SK-N-SH (cell line): ENCODE results near the gene DVL2. TPM values are rescaled to one million over a fixed set of nuclear protein-coding genes. Genes with fewer than 3 reads are reported as not detected.

Experiments used
- CTCF ChIA-PET: fragments of 300-600, 350-600 bp; formaldehyde crosslinking; extraction: SDS; loops from one replicate; lab custom pipeline; 2021; lab: Yijun Ruan, JAX
- POLR2A ChIA-PET: fragments of 350-600 bp; sonication (Branson Sonifier 250); formaldehyde crosslinking; extraction: SDS; loops from one replicate; lab custom pipeline; 2020; ENCODE audit warnings: antibody characterized with exemption, inconsistent platforms; lab: Yijun Ruan, JAX
- DNase-seq: peaks from one replicate; pipeline ENCODE4 v3.0.0; 2012
- H2AFZ ChIP-seq: fragments of 200-600 bp; sonication (generic); 2 replicates; pipeline ENCODE4 v1.8.1; 2016; ENCODE audit warnings: antibody characterized with exemption, mild to moderate bottlenecking, low read depth
- H3F3A ChIP-seq: fragments of 200-600 bp; sonication (generic); replicated peaks from 2 replicates; pipeline ENCODE3; 2016; ENCODE audit warnings: antibody characterized with exemption, mild to moderate bottlenecking; ENCODE audit not compliant: insufficient read depth
- H3K27ac ChIP-seq, 2 experiments: fragments of 200-500 bp in 1 of 2; fragments of 200-600 bp in 1 of 2; sonication (Bioruptor generic) in 1 of 2; sonication (generic), shearing (Covaris generic) in 1 of 2; 2 replicates each; pipeline versions ENCODE4 v1.5.1 to v1.6.1; 2014 to 2016; ENCODE audit warnings: low read depth in 2 of 2, inconsistent platforms in 1 of 2, low read length in 1 of 2, mild to moderate bottlenecking in 1 of 2, mixed read lengths in 1 of 2
- H3K27me3 ChIP-seq: fragments of 200-600 bp; sonication (generic), shearing (Covaris generic); 2 replicates; pipeline ENCODE4 v1.6.1; 2016; ENCODE audit warnings: mixed run types; ENCODE audit not compliant: insufficient read depth
- H3K36me3 ChIP-seq, 2 experiments: fragments of 200-500 bp in 1 of 2; fragments of 200-600 bp in 1 of 2; sonication (Bioruptor generic) in 1 of 2; sonication (generic) in 1 of 2; replicated peaks in 1 of 2; 2 replicates each; pipeline versions ENCODE3 to v1.5.1; 2014 to 2016; ENCODE audit warnings: low read length in 1 of 2, mild to moderate bottlenecking in 1 of 2; ENCODE audit not compliant: insufficient read depth in 2 of 2, control insufficient read depth in 1 of 2
- H3K4me1 ChIP-seq, 2 experiments: fragments of 200-500 bp in 1 of 2; fragments of 200-600 bp in 1 of 2; sonication (Bioruptor generic) in 1 of 2; sonication (generic), shearing (Covaris generic) in 1 of 2; 2 replicates each; pipeline versions ENCODE4 v1.5.1 to v1.6.1; 2014 to 2016; ENCODE audit warnings: low read depth in 1 of 2, low read length in 1 of 2, mixed run types in 1 of 2; ENCODE audit not compliant: insufficient read depth in 2 of 2, control insufficient read depth in 1 of 2
- H3K4me2 ChIP-seq: fragments of 200-600 bp; sonication (generic), shearing (Covaris generic); 2 replicates; pipeline ENCODE4 v1.6.1; 2017; ENCODE audit warnings: mixed run types
- H3K4me3 ChIP-seq, 2 experiments: fragments of 200-500 bp in 1 of 2; fragments of 200-600 bp in 1 of 2; sonication (Bioruptor generic) in 1 of 2; sonication (generic), shearing (Covaris generic) in 1 of 2; 2 replicates each; pipeline versions ENCODE4 v1.5.1 to v1.8.1; 2014 to 2016; ENCODE audit warnings: low read depth in 2 of 2, inconsistent platforms in 1 of 2, low read length in 1 of 2, mild to moderate bottlenecking in 1 of 2, mixed read lengths in 1 of 2, moderate library complexity in 1 of 2
- H3K79me2 ChIP-seq: fragments of 200-600 bp; sonication (generic); 2 replicates; pipeline ENCODE4 v1.8.1; 2017; ENCODE audit warnings: mild to moderate bottlenecking; ENCODE audit not compliant: insufficient read depth
- H3K9ac ChIP-seq: fragments of 200-600 bp; sonication (generic); 2 replicates; pipeline ENCODE4 v1.6.1; 2017; ENCODE audit warnings: mixed run types
- H3K9me2 ChIP-seq: fragments of 200-600 bp; sonication (generic); 2 replicates; pipeline ENCODE4 v1.6.1; 2017; ENCODE audit warnings: mixed run types
- H3K9me3 ChIP-seq: fragments of 200-600 bp; sonication (generic); 2 replicates; pipeline ENCODE4 v1.6.1; 2017; ENCODE audit warnings: mixed run types, mild to moderate bottlenecking, moderate library complexity
- H4K20me1 ChIP-seq: fragments of 200-600 bp; sonication (generic); 2 replicates; pipeline ENCODE4 v1.6.1; 2017; ENCODE audit warnings: mild to moderate bottlenecking, mixed run types; ENCODE audit not compliant: insufficient read depth
- EP300 ChIP-seq, 2 experiments: IDR thresholded peaks; 2 replicates each; pipeline versions ENCODE4 v1.4.0 to v1.6.1; 2012; ENCODE audit warnings: borderline replicate concordance in 1 of 2, low read depth in 1 of 2, low read length in 1 of 2
- EZH2phosphoT487 ChIP-seq: fragments of 200-600 bp; sonication (generic); IDR thresholded peaks from 2 replicates; pipeline ENCODE4 v1.6.1; 2017; ENCODE audit warnings: low read depth, mixed run types, mild to moderate bottlenecking, antibody characterized with exemption, moderate library complexity, borderline replicate concordance
- FOSL2 ChIP-seq: IDR thresholded peaks from 2 replicates; pipeline ENCODE4 v1.4.0; 2012; ENCODE audit warnings: low read depth, mild to moderate bottlenecking, moderate library complexity, borderline replicate concordance
- FOXJ3 ChIP-seq: sonication (generic); formaldehyde crosslinking; IDR thresholded peaks from 2 replicates; pipeline ENCODE4 v1.5.1; 2020; ENCODE audit warnings: mild to moderate bottlenecking, missing genetic modification reagents
- GATA2 ChIP-seq: sonication (generic); formaldehyde crosslinking; IDR thresholded peaks from 2 replicates; pipeline ENCODE4 v1.5.0; 2020; ENCODE audit warnings: mild to moderate bottlenecking, missing genetic modification reagents
- IRF3 ChIP-seq: fragments of 150-350 bp; IDR thresholded peaks from 2 replicates; pipeline ENCODE4 v1.6.1; 2016; ENCODE audit warnings: mild to moderate bottlenecking, low read depth, low read length
- MAX ChIP-seq: IDR thresholded peaks from 2 replicates; pipeline ENCODE4 v1.4.0; 2012; ENCODE audit warnings: low read depth
- MEF2A ChIP-seq: IDR thresholded peaks from 2 replicates; pipeline ENCODE4 v1.4.0; 2012; ENCODE audit warnings: low read depth, borderline replicate concordance
- MXI1 ChIP-seq: IDR thresholded peaks from 2 replicates; pipeline ENCODE4 v1.6.1; 2012; ENCODE audit warnings: mild to moderate bottlenecking, low read depth, low read length, improper control_type of control experiment
- NFIC ChIP-seq: IDR thresholded peaks from 2 replicates; pipeline ENCODE4 v1.4.0; 2012; ENCODE audit warnings: borderline replicate concordance
- PBX3 ChIP-seq: IDR thresholded peaks from 2 replicates; pipeline ENCODE4; 2012
- RAD21 ChIP-seq: IDR thresholded peaks from 2 replicates; pipeline ENCODE4 v1.6.1; 2012; ENCODE audit warnings: mild to moderate bottlenecking, low read length
- REST ChIP-seq: IDR thresholded peaks from 2 replicates; pipeline ENCODE4 v1.6.1; 2012; ENCODE audit warnings: mild to moderate bottlenecking, low read depth, low read length, moderate library complexity
- RFX5 ChIP-seq: IDR thresholded peaks from 2 replicates; pipeline ENCODE4 v1.6.1; 2012; ENCODE audit warnings: mild to moderate bottlenecking, improper control_type of control experiment, low read length
- RXRA ChIP-seq: IDR thresholded peaks from 2 replicates; pipeline ENCODE4 v1.4.0; 2012; ENCODE audit warnings: low read depth, mild to moderate bottlenecking, borderline replicate concordance
- SIN3A ChIP-seq: IDR thresholded peaks from 2 replicates; pipeline ENCODE4 v1.6.1; 2012; ENCODE audit warnings: low read depth, mild to moderate bottlenecking, low read length, moderate library complexity, borderline replicate concordance
- SMC3 ChIP-seq: IDR thresholded peaks from 2 replicates; pipeline ENCODE4 v1.6.1; 2012; ENCODE audit warnings: low read depth, low read length, improper control_type of control experiment
- TCF12 ChIP-seq: IDR thresholded peaks from 2 replicates; pipeline ENCODE4 v1.4.0; 2012
- TEAD4 ChIP-seq: IDR thresholded peaks from 2 replicates; pipeline ENCODE4 v1.4.0; 2012; ENCODE audit warnings: mild to moderate bottlenecking, borderline replicate concordance; ENCODE audit not compliant: insufficient read depth
- USF1 ChIP-seq: IDR thresholded peaks from 2 replicates; pipeline ENCODE4 v1.4.0; 2012; ENCODE audit warnings: low read depth, borderline replicate concordance
- WGBS: methylation state at CpG from one replicate; pipeline ENCODE4 v1.1.6; 2017; ENCODE audit warnings: low lambda C conversion rate; 5-methylcytosine and 5-hydroxymethylcytosine counted together
- polyA plus RNA-seq, 3 experiments: library from polyadenylated mRNA; depleted of rRNA; stranded (reverse); fragments of >200 nt; gene quantifications; 2 replicates each; pipeline ENCODE4 v1.2.3, GENCODE V29; 2012

The DVL2 gene
- polyA plus RNA-seq, 1 of the 3 experiments (the other 2 are of a cell fraction): 8.3 TPM

GRCh38 chr17:7228920-7229319 is 5.4 kb downstream of the DVL2 start:
- Histone ChIP-seq H3K27me3 (no peaks in the 10 kb centered on the region), H4K20me1 (peaks cover 29% of the 10 kb centered on the region)
- CTCF ChIA-PET: interaction anchor here (6.5 kb wide), 1 partner anchor 9 kb away, joined by 44 read pairs; the partner anchor contains the start of genes ACADVL and DLG4

More at GRCh38 chr17:7228920-7229319, 5.4 kb downstream of the DVL2 start:
- peaks cover 11% of the 10 kb centered on the region for H3F3A ChIP-seq
- no peak overlapping the region for H3K4me2 ChIP-seq
- no peaks in the 10 kb centered on the region for H3K9me2 ChIP-seq
- H3K36me3 ChIP-seq: peaks cover 31 to 65% of the 10 kb centered on the region in 2 experiments
- no peak for DNase-seq
- peaks cover 44% of the 10 kb centered on the region for H3K79me2 ChIP-seq
- no peak overlapping the region for H3K27ac ChIP-seq
- no peak overlapping the region for H2AFZ ChIP-seq
- no peaks in the 10 kb centered on the region for H3K9me3 ChIP-seq
- no peak overlapping the region for H3K9ac ChIP-seq
- H3K4me3 ChIP-seq: no peak overlapping the region
- WGBS: 96% methylated on average over 14 of the region's 14 CpGs
- TF ChIP-seq FOSL2 (no peak), NFIC (no peak), TCF12 (no peak), EZH2phosphoT487 (no peak), GATA2 (CRISPR knock-in tag) (no peak), IRF3 (no peak), MEF2A (no peak), RFX5 (no peak), RXRA (no peak), PBX3 (no peak), SMC3 (no peak), RAD21 (no peak), FOXJ3 (CRISPR knock-in tag) (no peak), SIN3A (no peak), REST (no peak), TEAD4 (no peak), MAX (no peak), EP300 (IDR thresholded peaks at IDR 0.05; ENCODE audit: borderline replicate concordance in 1 of 2, low read depth in 1 of 2, low read length in 1 of 2) (no peak), MXI1 (no peak), USF1 (no peak)
- H3K4me1 ChIP-seq: peaks cover 9 to 10% of the 10 kb centered on the region in 2 experiments; a peak in 3 of 4 replicates
- POLR2A ChIA-PET: interaction anchor here (1.3 kb wide), 1 partner anchor 8 kb away, joined by 8 read pairs; the partner anchor contains the start of gene ACADVL
